Right atrium auricular region (tissue), 2 donors: ENCODE measurements around the gene ADTRP. TPM values are rescaled to one million over a fixed set of nuclear protein-coding genes. Genes with fewer than 3 reads are reported as not detected.

Source experiments
- DNase-seq: peaks from one replicate; pipeline ENCODE4 v3.0.0-alpha.2; 2019; ENCODE audit warnings: low spot score
- H3K27ac ChIP-seq, 2 donors: fragments of 200-600 bp; sonication (generic); 1 replicate in 1 of 2; 2 replicates in 1 of 2; pipeline ENCODE4 v1.5.1; 2016 to 2019
- H3K27me3 ChIP-seq, 2 donors: fragments of 200-600 bp; sonication (generic); one replicate each; pipeline versions ENCODE4 v1.5.1 to v1.6.0; 2017 to 2019
- H3K36me3 ChIP-seq: fragments of 200-600 bp; sonication (generic); one replicate; pipeline ENCODE4 v1.5.1; 2016
- H3K4me1 ChIP-seq, 2 donors: fragments of 200-600 bp; sonication (generic); one replicate each; pipeline versions ENCODE4 v1.5.1 to v1.6.0; 2017 to 2019
- H3K4me3 ChIP-seq, 2 donors: fragments of 200-600 bp; sonication (generic); 1 replicate in 1 of 2; 2 replicates in 1 of 2; pipeline ENCODE4 v1.5.1; 2017 to 2019; ENCODE audit warnings: mild to moderate bottlenecking in 1 of 2, moderate library complexity in 1 of 2
- H3K9me3 ChIP-seq, 2 donors: fragments of 200-600 bp; sonication (generic); one replicate each; pipeline ENCODE4 v1.5.1; 2019
- total RNA-seq, 2 donors: library from RNA; depleted of rRNA; stranded (reverse); fragments of >200 nt; gene quantifications; one replicate each; pipeline ENCODE4 v1.1.0, GENCODE V29; 2016
- TF ChIP-seq, protein P1 (sequence below), 2 donors: fragments of 200-600 bp; sonication (generic); IDR thresholded peaks; one replicate each; pipeline ENCODE4 v1.5.1; 2019; ENCODE audit warnings: antibody characterized with exemption in 2 of 2

Gene ADTRP
- total RNA-seq, 2 donors from 2014 or later: not detected

DNA sequence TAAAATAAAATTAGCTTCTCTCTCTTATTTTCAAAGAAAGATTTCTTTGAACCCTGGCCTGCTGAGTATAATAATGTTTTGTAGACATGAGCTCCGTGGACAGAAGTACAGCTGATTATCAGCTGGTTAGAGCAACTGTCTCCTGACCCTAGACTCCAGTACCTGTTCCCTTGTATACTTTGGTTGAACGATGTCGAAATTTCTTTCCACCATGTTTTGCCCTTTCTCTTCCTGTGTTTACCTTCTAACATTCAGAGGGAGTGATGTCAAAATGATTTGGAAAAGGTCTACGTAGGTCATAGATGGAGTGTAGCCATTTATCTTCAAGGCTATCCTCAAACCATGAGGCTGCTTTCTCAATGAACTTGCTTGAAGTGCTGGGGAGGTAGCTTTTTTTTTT is 16.8 kb upstream of the ADTRP start:
- TF ChIP-seq, protein P1, sequence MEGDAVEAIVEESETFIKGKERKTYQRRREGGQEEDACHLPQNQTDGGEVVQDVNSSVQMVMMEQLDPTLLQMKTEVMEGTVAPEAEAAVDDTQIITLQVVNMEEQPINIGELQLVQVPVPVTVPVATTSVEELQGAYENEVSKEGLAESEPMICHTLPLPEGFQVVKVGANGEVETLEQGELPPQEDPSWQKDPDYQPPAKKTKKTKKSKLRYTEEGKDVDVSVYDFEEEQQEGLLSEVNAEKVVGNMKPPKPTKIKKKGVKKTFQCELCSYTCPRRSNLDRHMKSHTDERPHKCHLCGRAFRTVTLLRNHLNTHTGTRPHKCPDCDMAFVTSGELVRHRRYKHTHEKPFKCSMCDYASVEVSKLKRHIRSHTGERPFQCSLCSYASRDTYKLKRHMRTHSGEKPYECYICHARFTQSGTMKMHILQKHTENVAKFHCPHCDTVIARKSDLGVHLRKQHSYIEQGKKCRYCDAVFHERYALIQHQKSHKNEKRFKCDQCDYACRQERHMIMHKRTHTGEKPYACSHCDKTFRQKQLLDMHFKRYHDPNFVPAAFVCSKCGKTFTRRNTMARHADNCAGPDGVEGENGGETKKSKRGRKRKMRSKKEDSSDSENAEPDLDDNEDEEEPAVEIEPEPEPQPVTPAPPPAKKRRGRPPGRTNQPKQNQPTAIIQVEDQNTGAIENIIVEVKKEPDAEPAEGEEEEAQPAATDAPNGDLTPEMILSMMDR (IDR thresholded peaks at IDR 0.05): no peak
- Histone ChIP-seq H3K27ac (no peak overlapping the region), H3K27me3 (no peaks in the 10 kb centered on the region), H3K36me3 (no peaks in the 10 kb centered on the region), H3K4me1 (no peaks in the 10 kb centered on the region), H3K4me3 (no peak overlapping the region), H3K9me3 (peaks cover 0 to 18% of the 10 kb centered on the region in 2 donors)
- no peak for DNase-seq

DNA sequence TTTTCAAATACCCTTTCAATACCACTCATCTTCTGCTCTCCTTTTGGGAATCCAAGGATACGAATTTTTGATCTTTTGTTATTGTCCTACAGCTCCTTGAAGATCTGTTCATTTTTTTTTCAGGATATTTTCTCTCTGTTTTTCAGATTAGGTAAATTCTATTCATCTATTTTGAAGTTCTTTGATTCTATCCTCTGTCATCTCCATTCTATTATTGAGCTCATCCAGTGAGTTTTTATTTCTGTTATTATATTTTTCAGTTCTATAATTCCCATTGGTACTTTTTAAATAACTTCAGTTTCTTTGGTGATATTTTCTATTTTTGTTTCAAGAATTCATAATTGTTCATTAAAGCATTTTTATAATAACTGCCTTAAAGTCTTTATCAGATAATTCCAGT is 14.7 kb upstream of the ADTRP start:
- TF ChIP-seq, protein P1 (IDR thresholded peaks at IDR 0.05): no peak
- H3K4me1 ChIP-seq: no peaks in the 10 kb centered on the region
- no peaks in the 10 kb centered on the region for H3K27me3 ChIP-seq
- peaks cover 0 to 18% of the 10 kb centered on the region in 2 donors for H3K9me3 ChIP-seq
- H3K36me3 ChIP-seq: no peaks in the 10 kb centered on the region
- H3K4me3 ChIP-seq: no peak overlapping the region
- no peak for DNase-seq
- H3K27ac ChIP-seq: no peak overlapping the region

DNA sequence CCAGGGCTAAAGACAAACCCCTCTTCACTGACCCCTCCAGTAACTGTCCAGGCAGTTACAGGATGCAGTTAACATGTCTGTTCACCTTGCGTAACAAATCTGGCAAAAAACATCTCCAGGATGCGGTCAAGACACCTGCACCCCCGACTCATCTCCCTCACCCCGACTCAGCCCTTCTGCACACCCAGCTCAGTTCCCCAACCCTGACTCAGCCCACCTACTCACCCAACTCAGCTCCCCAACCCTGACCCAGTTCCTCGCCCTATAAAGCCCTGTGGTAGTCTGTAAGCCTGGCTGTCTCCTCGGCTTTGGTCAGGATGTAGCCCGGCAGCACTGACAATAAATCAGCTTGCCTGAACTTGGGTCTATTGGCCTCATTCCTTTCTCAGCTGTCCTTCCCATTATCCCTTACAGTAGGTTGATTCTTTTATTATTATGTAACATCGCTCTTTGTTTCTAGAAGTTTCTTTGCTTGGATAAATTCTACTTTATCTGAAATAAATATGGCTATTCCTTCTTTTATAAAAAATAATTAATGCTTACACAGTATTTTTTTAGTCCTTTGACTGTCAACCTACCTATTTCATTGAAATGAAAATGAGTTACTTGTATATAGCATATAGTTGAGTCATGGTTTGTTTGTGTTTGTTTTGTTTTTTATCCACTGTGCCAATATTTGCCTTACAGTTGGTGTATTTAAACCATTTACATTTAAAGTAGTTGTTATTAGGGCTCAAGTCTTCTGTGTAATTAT is 12.9 kb upstream of the ADTRP start:
- no peaks in the 10 kb centered on the region for H3K27me3 ChIP-seq
- no peaks in the 10 kb centered on the region for H3K36me3 ChIP-seq
- TF ChIP-seq, protein P1 (IDR thresholded peaks at IDR 0.05): no peak
- H3K9me3 ChIP-seq: peaks cover 0 to 18% of the 10 kb centered on the region in 2 donors
- H3K4me1 ChIP-seq: no peaks in the 10 kb centered on the region
- H3K4me3 ChIP-seq: no peak overlapping the region
- no peak for DNase-seq
- H3K27ac ChIP-seq: no peak overlapping the region

DNA sequence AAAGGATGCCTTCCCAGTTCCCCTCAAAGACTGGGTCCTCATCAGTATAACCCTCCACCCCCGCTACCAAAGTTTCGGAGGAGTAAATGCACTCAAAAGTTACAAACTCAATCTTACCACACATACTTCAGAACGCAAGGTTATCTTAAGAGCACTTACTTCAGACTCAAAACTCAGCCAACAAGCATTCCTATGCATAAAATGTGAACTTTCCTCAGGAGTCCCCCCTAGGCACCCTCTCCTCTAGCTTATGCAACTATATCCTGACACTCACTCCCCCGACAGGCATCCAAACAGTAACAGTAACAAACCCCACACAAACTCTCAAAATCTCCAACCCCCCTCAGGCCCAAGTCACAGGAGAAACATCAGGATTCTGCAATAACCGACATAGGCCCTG is 11.1 kb upstream of the ADTRP start:
- peaks cover 0 to 18% of the 10 kb centered on the region in 2 donors for H3K9me3 ChIP-seq
- no peaks in the 10 kb centered on the region for H3K36me3 ChIP-seq
- H3K27ac ChIP-seq: no peak overlapping the region
- TF ChIP-seq, protein P1 (IDR thresholded peaks at IDR 0.05): no peak
- H3K27me3 ChIP-seq: no peaks in the 10 kb centered on the region
- H3K4me1 ChIP-seq: no peaks in the 10 kb centered on the region
- DNase-seq: no peak
- H3K4me3 ChIP-seq: no peak overlapping the region

DNA sequence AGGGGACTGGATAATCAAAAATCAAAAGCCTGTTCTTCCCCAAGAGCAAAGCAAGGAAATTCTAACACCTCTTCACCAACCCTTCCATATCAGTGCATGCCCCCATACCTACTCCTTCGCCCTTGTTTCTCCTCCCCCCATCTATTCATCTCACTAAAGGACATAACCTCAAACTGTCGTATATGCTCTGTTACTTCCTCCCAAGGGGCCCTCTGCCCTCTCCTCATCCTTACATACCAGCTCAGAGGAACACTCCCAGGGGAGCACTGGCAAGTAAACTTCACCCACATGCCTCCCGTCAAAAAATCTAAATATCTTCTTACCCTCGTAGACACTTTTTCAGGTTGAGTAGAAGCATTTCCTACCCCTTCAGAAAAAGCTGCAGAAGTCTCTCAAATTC is 9.4 kb upstream of the ADTRP start:
- TF ChIP-seq, protein P1 (IDR thresholded peaks at IDR 0.05): no peak
- Histone ChIP-seq H3K27me3 (no peaks in the 10 kb centered on the region), H3K9me3 (peaks cover 0 to 5% of the 10 kb centered on the region in 2 donors), H3K36me3 (no peaks in the 10 kb centered on the region), H3K4me1 (no peaks in the 10 kb centered on the region), H3K4me3 (no peak overlapping the region), H3K27ac (no peak overlapping the region)
- DNase-seq: no peak
